ENCODE data around the gene SYT15.

DNA sequence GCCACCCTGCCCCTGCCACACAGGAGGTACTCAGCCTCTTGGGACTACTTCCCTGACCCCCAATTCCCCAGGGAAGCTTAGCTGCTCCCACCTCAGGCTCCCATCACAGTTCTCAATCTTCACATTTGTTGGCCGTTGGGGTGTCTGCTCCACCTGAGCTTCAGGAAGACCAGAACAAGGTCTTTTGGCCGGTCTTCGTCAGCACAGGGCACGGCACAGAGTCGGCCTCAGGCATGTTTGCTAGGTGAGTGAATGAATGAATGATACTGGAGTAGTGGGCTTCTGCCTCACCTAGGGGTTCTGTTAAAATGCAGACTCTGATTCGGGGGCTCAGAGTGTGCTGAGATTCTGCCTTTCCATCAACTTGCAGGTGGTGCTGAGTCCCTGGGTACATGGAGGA, 42.8 kb upstream of the SYT15 start:
- TF ChIP-seq POLR2AphosphoS5 (IDR thresholded peaks at IDR 0.05; ENCODE audit: insufficient read depth in 1 of 2, low read depth in 1 of 2): no peak
- TF ChIP-seq, protein P1, sequence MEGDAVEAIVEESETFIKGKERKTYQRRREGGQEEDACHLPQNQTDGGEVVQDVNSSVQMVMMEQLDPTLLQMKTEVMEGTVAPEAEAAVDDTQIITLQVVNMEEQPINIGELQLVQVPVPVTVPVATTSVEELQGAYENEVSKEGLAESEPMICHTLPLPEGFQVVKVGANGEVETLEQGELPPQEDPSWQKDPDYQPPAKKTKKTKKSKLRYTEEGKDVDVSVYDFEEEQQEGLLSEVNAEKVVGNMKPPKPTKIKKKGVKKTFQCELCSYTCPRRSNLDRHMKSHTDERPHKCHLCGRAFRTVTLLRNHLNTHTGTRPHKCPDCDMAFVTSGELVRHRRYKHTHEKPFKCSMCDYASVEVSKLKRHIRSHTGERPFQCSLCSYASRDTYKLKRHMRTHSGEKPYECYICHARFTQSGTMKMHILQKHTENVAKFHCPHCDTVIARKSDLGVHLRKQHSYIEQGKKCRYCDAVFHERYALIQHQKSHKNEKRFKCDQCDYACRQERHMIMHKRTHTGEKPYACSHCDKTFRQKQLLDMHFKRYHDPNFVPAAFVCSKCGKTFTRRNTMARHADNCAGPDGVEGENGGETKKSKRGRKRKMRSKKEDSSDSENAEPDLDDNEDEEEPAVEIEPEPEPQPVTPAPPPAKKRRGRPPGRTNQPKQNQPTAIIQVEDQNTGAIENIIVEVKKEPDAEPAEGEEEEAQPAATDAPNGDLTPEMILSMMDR (IDR thresholded peaks at IDR 0.05): no peak
- TF ChIP-seq POLR2A (IDR thresholded peaks at IDR 0.05): no peak

Data from vagina (tissue), 2 donors.